Pancreas (tissue), 10 donors: Measurements from ENCODE around the gene WDR86. TPM values are rescaled to one million over a fixed set of nuclear protein-coding genes. Genes with fewer than 3 reads are reported as not detected.

ENCODE experiments used
- ATAC-seq, 4 donors: fragments of 200-7000 bp; cut with Tn5 transposase; one replicate each; pipeline versions ENCODE4 v1.8.0 to v1.9.1; 2020; ENCODE audit warnings: mild to moderate bottlenecking in 4 of 4, moderate library complexity in 4 of 4
- DNase-seq, 6 donors: peaks; one replicate each; pipeline ENCODE4 v3.0.0-alpha.2; 2020
- FAIRE-seq: peaks from 2 replicates; lab custom pipeline; 2012; peaks lifted over from hg19 to GRCh38; lab: Jason Lieb, UNC
- H3K27ac ChIP-seq, 4 donors: fragments of 200-600 bp; sonication (generic); 1 replicate in 3 of 4; 2 replicates in 1 of 4; pipeline versions ENCODE4 v1.5.0 to v1.8.0; 2020
- H3K27me3 ChIP-seq, 4 donors: fragments of 200-600 bp; one replicate each; pipeline ENCODE4 v1.8.0; 2021
- H3K36me3 ChIP-seq, 3 donors: fragments of 200-600 bp; sonication (generic) in 1 of 3; one replicate each; pipeline versions ENCODE4 v1.5.0 to v1.8.0; 2020 to 2021
- H3K4me1 ChIP-seq, 3 donors: fragments of 200-600 bp; one replicate each; pipeline ENCODE4 v1.8.0; 2021
- H3K4me3 ChIP-seq, 4 donors: fragments of 200-600 bp; sonication (generic) in 2 of 4; one replicate each; pipeline versions ENCODE4 v1.5.0 to v1.8.0; 2020 to 2021
- H3K9me3 ChIP-seq, 4 donors: fragments of 200-600 bp; one replicate each; pipeline ENCODE4 v1.8.0; 2021
- WGBS, 2 donors: extraction: QIAGEN DNeasy Blood & Tissue Kit; methylation state at CpG; one replicate each; pipeline ENCODE4 v1.1.7; 2013; 5-methylcytosine and 5-hydroxymethylcytosine counted together
- intact Hi-C, 3 donors: fragments of 100-400 bp; cut with DNase I; formaldehyde crosslinking; loops; one replicate each; pipeline versions ENCODE4 v1.11.1 to v1.14.2; 2022
- polyA plus RNA-seq, 2 donors: library from polyadenylated mRNA; stranded (reverse); fragments of 200-250 nt; gene quantifications; one replicate each; pipeline ENCODE4 v1.2.3, GENCODE V29; 2013
- total RNA-seq, 6 donors: library from RNA; stranded (reverse); fragmentation: NEBNext Ultra II Directional in 4 of 6; extraction: Animal tissue kit (Norgen Biotek cat#: 25700) in 4 of 6; gene quantifications; one replicate each; pipeline versions ENCODE4 v1.2.1 to v1.2.4, GENCODE V29; 2021 to 2023
- TF ChIP-seq, protein P1 (sequence below), 4 donors: fragments of 200-600 bp; sonication (generic) in 3 of 4; IDR thresholded peaks; one replicate each; pipeline versions ENCODE4 v1.5.0 to v1.8.0; 2021; ENCODE audit warnings: antibody characterized with exemption in 4 of 4
- donor health status: healthy with polysubstance abuse.
- donor health status: DM: no; HTN: no; CAD: no; lungs with moderate emphysema.
- donor health status: DM: no; HTN: no; CAD: no.
- donor health status: control.
- donor health status: control.
- donor health status: Bipolar disorder and iron deficiency.
- donor health status: DM: yes; HTN: yes; CAD: no.
- donor health status: DM: no; HTN: no; CAD: no.
- donor health status: DM: no; HTN: no; CAD: no.
- donor health status: DM: yes; HTN: yes; CAD: no.

The WDR86 gene
- total and polyA plus RNA-seq, 8 donors = 0.28 to 1.7 (median 1.0) TPM

DNA sequence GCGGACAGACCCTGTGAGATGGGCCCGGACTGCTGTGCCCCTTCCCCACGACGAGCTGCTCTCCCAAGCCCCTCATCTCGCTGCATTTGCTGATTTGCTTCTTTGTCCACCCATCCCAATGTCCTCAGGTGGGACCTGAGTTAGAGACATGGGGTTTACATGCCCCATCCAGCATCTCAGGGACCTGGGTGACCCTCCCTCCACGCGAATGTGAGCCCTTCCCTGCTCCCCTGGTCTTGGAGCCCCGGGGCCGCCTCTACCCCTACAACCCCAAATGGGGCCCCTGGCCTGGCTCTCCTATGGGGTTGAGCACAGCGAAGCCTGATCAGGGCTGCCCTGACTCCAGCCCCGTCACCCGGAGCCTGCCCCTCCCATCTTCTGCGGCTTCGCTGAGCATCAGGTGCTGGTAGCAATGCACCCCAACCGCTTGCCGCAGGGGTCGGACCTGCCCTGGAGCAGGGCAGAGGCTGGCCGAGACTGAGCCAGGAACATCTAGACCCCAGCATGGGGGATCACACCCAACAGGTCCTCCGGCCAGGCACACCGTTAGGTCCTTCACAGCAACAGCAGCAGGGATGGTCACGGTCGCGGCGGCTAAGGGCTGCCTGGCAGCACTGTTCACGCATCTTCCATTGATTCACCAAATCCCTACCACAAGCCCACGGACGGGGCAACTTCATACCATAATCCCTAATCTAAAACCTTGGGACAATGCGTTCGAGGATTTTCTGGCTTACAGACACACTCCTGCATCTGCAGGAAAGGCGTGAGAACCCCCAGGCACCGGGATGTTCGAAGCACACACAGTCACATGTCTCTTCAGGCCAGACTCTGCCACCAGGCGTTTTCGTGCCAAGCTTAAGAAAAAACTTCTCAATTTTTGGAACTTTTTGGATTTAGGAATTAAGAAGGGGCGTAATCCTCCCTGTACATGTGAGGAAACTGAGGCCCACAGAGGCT, 15.5 kb downstream of the WDR86 start:
- TF ChIP-seq, protein P1, sequence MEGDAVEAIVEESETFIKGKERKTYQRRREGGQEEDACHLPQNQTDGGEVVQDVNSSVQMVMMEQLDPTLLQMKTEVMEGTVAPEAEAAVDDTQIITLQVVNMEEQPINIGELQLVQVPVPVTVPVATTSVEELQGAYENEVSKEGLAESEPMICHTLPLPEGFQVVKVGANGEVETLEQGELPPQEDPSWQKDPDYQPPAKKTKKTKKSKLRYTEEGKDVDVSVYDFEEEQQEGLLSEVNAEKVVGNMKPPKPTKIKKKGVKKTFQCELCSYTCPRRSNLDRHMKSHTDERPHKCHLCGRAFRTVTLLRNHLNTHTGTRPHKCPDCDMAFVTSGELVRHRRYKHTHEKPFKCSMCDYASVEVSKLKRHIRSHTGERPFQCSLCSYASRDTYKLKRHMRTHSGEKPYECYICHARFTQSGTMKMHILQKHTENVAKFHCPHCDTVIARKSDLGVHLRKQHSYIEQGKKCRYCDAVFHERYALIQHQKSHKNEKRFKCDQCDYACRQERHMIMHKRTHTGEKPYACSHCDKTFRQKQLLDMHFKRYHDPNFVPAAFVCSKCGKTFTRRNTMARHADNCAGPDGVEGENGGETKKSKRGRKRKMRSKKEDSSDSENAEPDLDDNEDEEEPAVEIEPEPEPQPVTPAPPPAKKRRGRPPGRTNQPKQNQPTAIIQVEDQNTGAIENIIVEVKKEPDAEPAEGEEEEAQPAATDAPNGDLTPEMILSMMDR (IDR thresholded peaks at IDR 0.05) = no peak
- DNase-seq = peak in 1 of 6 donors; percentile 64
- intact Hi-C loops = no loop called here
- H3K27ac ChIP-seq = no peak overlapping the region
- FAIRE-seq = no peak
- WGBS, 2 donors = 81 to 86% methylated on average over 35 of the region's 35 CpGs
- no peaks in the 10 kb centered on the region for H3K4me1 ChIP-seq
- ATAC-seq = no peak
- no peak overlapping the region for H3K4me3 ChIP-seq
- H3K9me3 ChIP-seq = no peaks in the 10 kb centered on the region
- no peaks in the 10 kb centered on the region for H3K27me3 ChIP-seq
- no peaks in the 10 kb centered on the region for H3K36me3 ChIP-seq

DNA sequence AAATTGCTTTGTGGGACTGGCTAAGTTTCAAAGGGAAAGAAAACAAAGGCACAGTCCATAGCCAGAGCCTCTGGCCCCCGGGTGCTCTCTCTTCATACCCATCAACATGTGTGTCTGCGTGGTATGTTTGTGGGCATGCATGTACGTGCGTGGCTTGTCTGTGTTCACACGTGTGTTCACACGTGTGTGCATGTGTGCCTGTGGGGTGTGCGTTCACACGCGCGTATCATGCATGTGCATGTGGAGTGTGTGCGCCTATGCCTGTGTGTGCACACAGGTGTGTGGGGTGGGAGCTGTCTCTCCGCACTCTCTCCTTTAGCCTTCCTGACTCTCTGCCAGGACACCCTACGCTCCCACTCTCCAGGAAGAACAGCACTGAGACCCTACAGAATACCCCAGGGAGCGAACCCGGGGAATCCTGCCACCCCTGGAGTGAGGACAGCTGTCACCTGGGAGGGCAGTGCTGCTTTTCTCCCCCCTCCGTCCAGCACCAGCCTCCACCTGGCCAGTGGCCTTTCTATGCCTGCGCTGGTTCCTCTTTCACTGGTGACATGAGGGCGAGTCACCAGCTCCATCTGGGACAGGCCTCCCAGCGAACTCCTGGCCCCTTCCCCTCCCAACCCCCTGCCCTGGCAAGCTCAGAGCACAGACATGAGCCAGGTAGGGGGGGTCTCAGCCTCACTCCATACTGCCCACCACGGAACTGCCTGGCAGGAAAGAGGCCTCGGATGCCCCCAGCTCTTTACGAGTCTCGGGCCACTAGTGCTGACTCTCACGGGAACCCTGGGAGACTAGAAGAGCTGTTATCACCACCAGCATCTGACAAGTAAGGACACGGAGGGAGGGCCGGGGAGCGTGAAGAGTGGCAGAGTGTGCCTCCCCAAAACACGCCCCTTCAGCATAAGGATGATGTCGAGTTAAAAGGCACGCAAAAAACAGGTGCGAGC, 16.5 kb downstream of the WDR86 start:
- no peak for FAIRE-seq
- Histone ChIP-seq H3K4me1 (no peaks in the 10 kb centered on the region), H3K27me3 (no peaks in the 10 kb centered on the region), H3K27ac (no peak overlapping the region), H3K9me3 (no peaks in the 10 kb centered on the region), H3K36me3 (no peaks in the 10 kb centered on the region), H3K4me3 (no peak overlapping the region)
- TF ChIP-seq, protein P1 (IDR thresholded peaks at IDR 0.05) = no peak
- ATAC-seq = no peak
- 73 to 79% methylated on average over 31 of the region's 31 CpGs for WGBS, 2 donors
- intact Hi-C loops = no loop called here
- DNase-seq = no peak

DNA sequence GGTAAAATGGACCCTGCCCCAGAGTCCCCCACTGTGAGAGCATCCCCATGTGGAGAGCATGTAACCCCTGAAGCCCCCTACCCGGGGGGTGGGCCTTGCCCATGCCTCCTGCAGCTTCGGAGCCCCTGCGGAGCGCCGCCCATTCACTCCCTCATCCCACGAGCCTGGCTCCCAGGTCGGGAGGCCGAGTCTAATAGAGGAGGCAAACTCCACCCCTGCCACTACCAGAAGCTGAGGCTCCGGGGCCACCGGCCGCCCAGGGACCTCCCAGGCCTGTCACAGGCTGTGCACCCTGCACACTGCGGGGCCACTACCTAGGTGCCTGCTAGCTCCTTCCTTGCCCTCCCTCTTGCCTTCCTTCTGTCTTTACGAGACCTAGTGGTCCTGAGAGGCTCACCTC, 17.4 kb downstream of the WDR86 start:
- no peaks in the 10 kb centered on the region for H3K27me3 ChIP-seq
- ATAC-seq = no peak
- WGBS, 2 donors = 75 to 79% methylated on average over 13 of the region's 13 CpGs
- DNase-seq = peak in 1 of 6 donors; percentile 62
- no peaks in the 10 kb centered on the region for H3K4me1 ChIP-seq
- H3K36me3 ChIP-seq = no peaks in the 10 kb centered on the region
- no peaks in the 10 kb centered on the region for H3K9me3 ChIP-seq
- intact Hi-C loops = no loop called here
- H3K27ac ChIP-seq = no peak overlapping the region
- TF ChIP-seq, protein P1 (IDR thresholded peaks at IDR 0.05) = no peak
- no peak for FAIRE-seq
- no peak overlapping the region for H3K4me3 ChIP-seq

DNA sequence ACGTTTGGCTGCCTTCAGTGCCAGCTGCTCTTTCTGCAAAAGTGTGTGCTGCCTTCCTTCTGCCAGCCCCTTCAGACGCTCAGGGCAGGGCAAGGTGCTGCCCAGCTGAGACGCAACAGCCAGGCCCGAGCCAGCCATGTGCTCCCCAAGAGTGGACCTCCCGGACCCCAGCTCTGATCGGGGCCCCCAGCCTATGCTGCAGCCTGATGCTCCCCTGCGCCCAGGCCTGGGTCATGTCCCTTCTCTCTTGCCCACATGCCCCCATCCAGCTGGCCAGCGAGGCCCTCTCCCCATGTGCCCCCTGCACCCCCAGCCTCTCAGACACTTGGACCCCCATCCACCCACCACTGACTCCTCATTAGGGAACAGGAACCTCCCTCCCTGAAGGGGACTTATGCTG, 17.8 kb downstream of the WDR86 start:
- H3K9me3 ChIP-seq = no peaks in the 10 kb centered on the region
- 83 to 84% methylated on average over 8 of the region's 8 CpGs for WGBS, 2 donors
- intact Hi-C loops = no loop called here
- no peak overlapping the region for H3K4me3 ChIP-seq
- no peak overlapping the region for H3K27ac ChIP-seq
- TF ChIP-seq, protein P1 (IDR thresholded peaks at IDR 0.05) = no peak
- no peaks in the 10 kb centered on the region for H3K4me1 ChIP-seq
- FAIRE-seq = no peak
- ATAC-seq = no peak
- no peaks in the 10 kb centered on the region for H3K36me3 ChIP-seq
- peak in 1 of 6 donors; percentile 55 for DNase-seq
- no peaks in the 10 kb centered on the region for H3K27me3 ChIP-seq
